ENCODE measurements around the gene SLC17A9.
A peak's percentile ranks its signal among the peaks of the same experiment; 100 is the strongest.

The SLC17A9 gene

GRCh38 chr20:62935204-62935967 lies 17.1 kb upstream of the SLC17A9 start:
- TF ChIP-seq CTCF (IDR thresholded peaks at IDR 0.05; ENCODE audit: borderline replicate concordance, insufficient read depth, low read depth, low read length) = no peak
- H3K4me3 ChIP-seq (ENCODE audit: low read depth, low read length) = no peak overlapping the region

GRCh38 chr20:62935968-62936585 lies 16.4 kb upstream of the SLC17A9 start:
- TF ChIP-seq CTCF (IDR thresholded peaks at IDR 0.05; ENCODE audit: borderline replicate concordance, insufficient read depth, low read depth, low read length) = no peak
- H3K4me3 ChIP-seq (ENCODE audit: low read depth, low read length) = no peak overlapping the region

GRCh38 chr20:62937268-62938104 lies 15.0 kb upstream of the SLC17A9 start:
- TF ChIP-seq CTCF (IDR thresholded peaks at IDR 0.05; ENCODE audit: borderline replicate concordance, insufficient read depth, low read depth, low read length) = no peak

GRCh38 chr20:62938105-62938888 lies 14.2 kb upstream of the SLC17A9 start, which contains the start of gene GID8:
TSS of gene GID8 (plus strand) at chr20:62938147. CDS start at chr20:62941503, 3,356 bp downstream.
- peak within 1 kb of the TSS; percentile 85 for H3K4me3 ChIP-seq (ENCODE audit: low read depth, low read length)
- TF ChIP-seq CTCF (IDR thresholded peaks at IDR 0.05; ENCODE audit: borderline replicate concordance, insufficient read depth, low read depth, low read length) = no peak

More at GRCh38 chr20:62937268-62938104, 15.0 kb upstream of the SLC17A9 start:
- peak overlapping the region; percentile 85 for H3K4me3 ChIP-seq (ENCODE audit: low read depth, low read length)

GRCh38 chr20:62940875-62941274 lies 11.6 kb upstream of the SLC17A9 start:
- TF ChIP-seq CTCF (IDR thresholded peaks at IDR 0.05; ENCODE audit: borderline replicate concordance, insufficient read depth, low read depth, low read length) = no peak

GRCh38 chr20:62941792-62942191 lies 10.7 kb upstream of the SLC17A9 start:
- no peak for TF ChIP-seq CTCF (IDR thresholded peaks at IDR 0.05; ENCODE audit: borderline replicate concordance, insufficient read depth, low read depth, low read length)
- no peak overlapping the region for H3K4me3 ChIP-seq (ENCODE audit: low read depth, low read length)

More at GRCh38 chr20:62940875-62941274, 11.6 kb upstream of the SLC17A9 start:
- H3K4me3 ChIP-seq (ENCODE audit: low read depth, low read length) = no peak overlapping the region
